ENCODE data around the gene NXN. TPM values are rescaled to one million over a fixed set of nuclear protein-coding genes. Genes with fewer than 3 reads are reported as not detected.

Gene NXN
- total RNA-seq, 1 experiment from 2014 or later, result not detected

- H3K4me2 ChIP-seq (ENCODE audit: low read depth, low read length, poor library complexity, severe bottlenecking), result no peak overlapping the region
- no peaks in the 10 kb centered on the region for H3K36me3 ChIP-seq (ENCODE audit: insufficient read depth, low read length)
- no peak for DNase-seq
- H2AFZ ChIP-seq (ENCODE audit: low read length), result no peak overlapping the region
- H3K4me3 ChIP-seq (ENCODE audit: low read length), result no peak overlapping the region
- H3K9me2 ChIP-seq (replicated peaks; ENCODE audit: insufficient read depth, low read length), result no peaks in the 10 kb centered on the region
- H3K9me3 ChIP-seq (ENCODE audit: low read length), result no peaks in the 10 kb centered on the region
- H4K20me1 ChIP-seq (ENCODE audit: insufficient read depth, low read depth, low read length), result no peaks in the 10 kb centered on the region
- no peaks in the 10 kb centered on the region for H3K27me3 ChIP-seq (ENCODE audit: low read length)
- H3K27ac ChIP-seq (ENCODE audit: low read length), result no peak overlapping the region
- no peak overlapping the region for H3K9ac ChIP-seq (ENCODE audit: low read length)
- no peaks in the 10 kb centered on the region for H3K4me1 ChIP-seq (ENCODE audit: low read length)
- no peaks in the 10 kb centered on the region for H3K79me2 ChIP-seq (ENCODE audit: low read length)
Observed at GRCh38 chr17:970364-970763, 9.2 kb downstream of the NXN start.

GRCh38 chr17:969811-970355 lies 9.7 kb downstream of the NXN start:
- H3K27ac ChIP-seq (ENCODE audit: low read length), result no peak overlapping the region
- no peaks in the 10 kb centered on the region for H3K9me2 ChIP-seq (replicated peaks; ENCODE audit: insufficient read depth, low read length)
- DNase-seq, result no peak
- H3K4me1 ChIP-seq (ENCODE audit: low read length), result no peaks in the 10 kb centered on the region
- no peak overlapping the region for H3K9ac ChIP-seq (ENCODE audit: low read length)
- H3K36me3 ChIP-seq (ENCODE audit: insufficient read depth, low read length), result no peaks in the 10 kb centered on the region
- H2AFZ ChIP-seq (ENCODE audit: low read length), result no peak overlapping the region
- no peaks in the 10 kb centered on the region for H4K20me1 ChIP-seq (ENCODE audit: insufficient read depth, low read depth, low read length)
- no peaks in the 10 kb centered on the region for H3K79me2 ChIP-seq (ENCODE audit: low read length)
- H3K4me2 ChIP-seq (ENCODE audit: low read depth, low read length, poor library complexity, severe bottlenecking), result no peak overlapping the region
- no peaks in the 10 kb centered on the region for H3K9me3 ChIP-seq (ENCODE audit: low read length)
- H3K27me3 ChIP-seq (ENCODE audit: low read length), result no peaks in the 10 kb centered on the region
- no peak overlapping the region for H3K4me3 ChIP-seq (ENCODE audit: low read length)

- no peak overlapping the region for H3K4me3 ChIP-seq (ENCODE audit: low read length)
- H3K9ac ChIP-seq (ENCODE audit: low read length), result no peak overlapping the region
- H4K20me1 ChIP-seq (ENCODE audit: insufficient read depth, low read depth, low read length), result no peaks in the 10 kb centered on the region
- H3K9me3 ChIP-seq (ENCODE audit: low read length), result no peaks in the 10 kb centered on the region
- H3K27ac ChIP-seq (ENCODE audit: low read length), result no peak overlapping the region
- H3K9me2 ChIP-seq (replicated peaks; ENCODE audit: insufficient read depth, low read length), result no peaks in the 10 kb centered on the region
- H3K36me3 ChIP-seq (ENCODE audit: insufficient read depth, low read length), result no peaks in the 10 kb centered on the region
- no peak for DNase-seq
- no peak overlapping the region for H3K4me2 ChIP-seq (ENCODE audit: low read depth, low read length, poor library complexity, severe bottlenecking)
- H3K27me3 ChIP-seq (ENCODE audit: low read length), result no peaks in the 10 kb centered on the region
- H3K4me1 ChIP-seq (ENCODE audit: low read length), result no peaks in the 10 kb centered on the region
- no peaks in the 10 kb centered on the region for H3K79me2 ChIP-seq (ENCODE audit: low read length)
- no peak overlapping the region for H2AFZ ChIP-seq (ENCODE audit: low read length)
Observed at GRCh38 chr17:968812-969730, 10.5 kb downstream of the NXN start.

GRCh38 chr17:967122-967521 lies 12.5 kb downstream of the NXN start:
- Histone ChIP-seq H3K9ac (ENCODE audit: low read length) (no peak overlapping the region), H3K4me3 (ENCODE audit: low read length) (no peak overlapping the region), H4K20me1 (ENCODE audit: insufficient read depth, low read depth, low read length) (no peaks in the 10 kb centered on the region), H3K36me3 (ENCODE audit: insufficient read depth, low read length) (no peaks in the 10 kb centered on the region), H3K27ac (ENCODE audit: low read length) (no peak overlapping the region), H2AFZ (ENCODE audit: low read length) (no peak overlapping the region), H3K27me3 (ENCODE audit: low read length) (no peaks in the 10 kb centered on the region), H3K4me2 (ENCODE audit: low read depth, low read length, poor library complexity, severe bottlenecking) (no peak overlapping the region), H3K9me2 (replicated peaks; ENCODE audit: insufficient read depth, low read length) (no peaks in the 10 kb centered on the region), H3K4me1 (ENCODE audit: low read length) (no peaks in the 10 kb centered on the region), H3K79me2 (ENCODE audit: low read length) (no peaks in the 10 kb centered on the region), H3K9me3 (ENCODE audit: low read length) (no peaks in the 10 kb centered on the region)
- no peak for DNase-seq

GRCh38 chr17:965311-965989 lies 14.1 kb downstream of the NXN start:
- Histone ChIP-seq H3K4me3 (ENCODE audit: low read length) (no peak overlapping the region), H3K27ac (ENCODE audit: low read length) (no peak overlapping the region), H3K79me2 (ENCODE audit: low read length) (no peaks in the 10 kb centered on the region), H3K9me3 (ENCODE audit: low read length) (no peaks in the 10 kb centered on the region), H3K9me2 (replicated peaks; ENCODE audit: insufficient read depth, low read length) (no peaks in the 10 kb centered on the region), H3K36me3 (ENCODE audit: insufficient read depth, low read length) (no peaks in the 10 kb centered on the region), H3K4me2 (ENCODE audit: low read depth, low read length, poor library complexity, severe bottlenecking) (no peak overlapping the region), H4K20me1 (ENCODE audit: insufficient read depth, low read depth, low read length) (no peaks in the 10 kb centered on the region), H3K4me1 (ENCODE audit: low read length) (no peaks in the 10 kb centered on the region), H3K27me3 (ENCODE audit: low read length) (no peaks in the 10 kb centered on the region), H3K9ac (ENCODE audit: low read length) (no peak overlapping the region), H2AFZ (ENCODE audit: low read length) (no peak overlapping the region)
- no peak for DNase-seq

- Histone ChIP-seq H3K4me2 (ENCODE audit: low read depth, low read length, poor library complexity, severe bottlenecking) (no peak overlapping the region), H3K79me2 (ENCODE audit: low read length) (no peaks in the 10 kb centered on the region)
- no peak for DNase-seq
Observed at GRCh38 chr17:964876-965275, 14.7 kb downstream of the NXN start.

GRCh38 chr17:962670-963069 lies 16.9 kb downstream of the NXN start:
- Histone ChIP-seq H4K20me1 (ENCODE audit: insufficient read depth, low read depth, low read length) (no peaks in the 10 kb centered on the region), H3K9me3 (ENCODE audit: low read length) (no peaks in the 10 kb centered on the region), H3K79me2 (ENCODE audit: low read length) (no peaks in the 10 kb centered on the region), H3K9me2 (replicated peaks; ENCODE audit: insufficient read depth, low read length) (no peaks in the 10 kb centered on the region), H3K4me3 (ENCODE audit: low read length) (no peak overlapping the region), H3K4me1 (ENCODE audit: low read length) (no peaks in the 10 kb centered on the region), H3K9ac (ENCODE audit: low read length) (no peak overlapping the region), H3K27me3 (ENCODE audit: low read length) (no peaks in the 10 kb centered on the region), H3K36me3 (ENCODE audit: insufficient read depth, low read length) (no peaks in the 10 kb centered on the region), H2AFZ (ENCODE audit: low read length) (no peak overlapping the region), H3K27ac (ENCODE audit: low read length) (no peak overlapping the region), H3K4me2 (ENCODE audit: low read depth, low read length, poor library complexity, severe bottlenecking) (no peak overlapping the region)
- no peak for DNase-seq

More at GRCh38 chr17:964876-965275, 14.7 kb downstream of the NXN start:
- no peaks in the 10 kb centered on the region for H3K9me2 ChIP-seq (replicated peaks; ENCODE audit: insufficient read depth, low read length)
- H4K20me1 ChIP-seq (ENCODE audit: insufficient read depth, low read depth, low read length), result no peaks in the 10 kb centered on the region
- H2AFZ ChIP-seq (ENCODE audit: low read length), result no peak overlapping the region
- no peak overlapping the region for H3K27ac ChIP-seq (ENCODE audit: low read length)
- no peak overlapping the region for H3K4me3 ChIP-seq (ENCODE audit: low read length)
- H3K36me3 ChIP-seq (ENCODE audit: insufficient read depth, low read length), result no peaks in the 10 kb centered on the region
- no peak overlapping the region for H3K9ac ChIP-seq (ENCODE audit: low read length)
- H3K4me1 ChIP-seq (ENCODE audit: low read length), result no peaks in the 10 kb centered on the region
- H3K27me3 ChIP-seq (ENCODE audit: low read length), result no peaks in the 10 kb centered on the region
- H3K9me3 ChIP-seq (ENCODE audit: low read length), result no peaks in the 10 kb centered on the region

- Histone ChIP-seq H3K4me3 (ENCODE audit: low read length) (no peak overlapping the region), H3K36me3 (ENCODE audit: insufficient read depth, low read length) (no peaks in the 10 kb centered on the region), H3K27ac (ENCODE audit: low read length) (no peak overlapping the region), H3K9me3 (ENCODE audit: low read length) (no peaks in the 10 kb centered on the region), H3K4me1 (ENCODE audit: low read length) (no peaks in the 10 kb centered on the region), H3K9ac (ENCODE audit: low read length) (no peak overlapping the region), H3K27me3 (ENCODE audit: low read length) (no peaks in the 10 kb centered on the region), H3K79me2 (ENCODE audit: low read length) (no peaks in the 10 kb centered on the region), H2AFZ (ENCODE audit: low read length) (no peak overlapping the region), H4K20me1 (ENCODE audit: insufficient read depth, low read depth, low read length) (no peaks in the 10 kb centered on the region), H3K4me2 (ENCODE audit: low read depth, low read length, poor library complexity, severe bottlenecking) (no peak overlapping the region), H3K9me2 (replicated peaks; ENCODE audit: insufficient read depth, low read length) (no peaks in the 10 kb centered on the region)
- no peak for DNase-seq
Observed at GRCh38 chr17:962166-962565, 17.4 kb downstream of the NXN start.
